ENCODE data around the gene LRSAM1.

- TF ChIP-seq ZNF70 (CRISPR knock-in tag; IDR thresholded peaks at IDR 0.05) (no peak), GLIS3 (CRISPR knock-in tag; IDR thresholded peaks at IDR 0.05) (no peak), ISL1 (CRISPR knock-in tag; IDR thresholded peaks at IDR 0.05) (no peak), SNAI2 (CRISPR knock-in tag; IDR thresholded peaks at IDR 0.05) (no peak), OSR1 (CRISPR knock-in tag; IDR thresholded peaks at IDR 0.05) (no peak), ZFP3 (CRISPR knock-in tag; IDR thresholded peaks at IDR 0.05) (no peak), TSHZ2 (CRISPR knock-in tag; IDR thresholded peaks at IDR 0.05) (no peak), BACH2 (CRISPR knock-in tag; IDR thresholded peaks at IDR 0.05; ENCODE audit: borderline replicate concordance) (no peak), PPARA (CRISPR knock-in tag; IDR thresholded peaks at IDR 0.05; ENCODE audit: borderline replicate concordance) (no peak), RARB (CRISPR knock-in tag; IDR thresholded peaks at IDR 0.05) (no peak), ESRRG (CRISPR knock-in tag; IDR thresholded peaks at IDR 0.05) (no peak), ARNTL (CRISPR knock-in tag; IDR thresholded peaks at IDR 0.05; ENCODE audit: borderline replicate concordance, low read depth) (no peak)
- TF ChIP-seq, protein P1, sequence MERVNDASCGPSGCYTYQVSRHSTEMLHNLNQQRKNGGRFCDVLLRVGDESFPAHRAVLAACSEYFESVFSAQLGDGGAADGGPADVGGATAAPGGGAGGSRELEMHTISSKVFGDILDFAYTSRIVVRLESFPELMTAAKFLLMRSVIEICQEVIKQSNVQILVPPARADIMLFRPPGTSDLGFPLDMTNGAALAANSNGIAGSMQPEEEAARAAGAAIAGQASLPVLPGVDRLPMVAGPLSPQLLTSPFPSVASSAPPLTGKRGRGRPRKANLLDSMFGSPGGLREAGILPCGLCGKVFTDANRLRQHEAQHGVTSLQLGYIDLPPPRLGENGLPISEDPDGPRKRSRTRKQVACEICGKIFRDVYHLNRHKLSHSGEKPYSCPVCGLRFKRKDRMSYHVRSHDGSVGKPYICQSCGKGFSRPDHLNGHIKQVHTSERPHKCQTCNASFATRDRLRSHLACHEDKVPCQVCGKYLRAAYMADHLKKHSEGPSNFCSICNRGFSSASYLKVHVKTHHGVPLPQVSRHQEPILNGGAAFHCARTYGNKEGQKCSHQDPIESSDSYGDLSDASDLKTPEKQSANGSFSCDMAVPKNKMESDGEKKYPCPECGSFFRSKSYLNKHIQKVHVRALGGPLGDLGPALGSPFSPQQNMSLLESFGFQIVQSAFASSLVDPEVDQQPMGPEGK (CRISPR knock-in tag; IDR thresholded peaks at IDR 0.05; ENCODE audit: borderline replicate concordance) = no peak
- TF ChIP-seq, protein P2, sequence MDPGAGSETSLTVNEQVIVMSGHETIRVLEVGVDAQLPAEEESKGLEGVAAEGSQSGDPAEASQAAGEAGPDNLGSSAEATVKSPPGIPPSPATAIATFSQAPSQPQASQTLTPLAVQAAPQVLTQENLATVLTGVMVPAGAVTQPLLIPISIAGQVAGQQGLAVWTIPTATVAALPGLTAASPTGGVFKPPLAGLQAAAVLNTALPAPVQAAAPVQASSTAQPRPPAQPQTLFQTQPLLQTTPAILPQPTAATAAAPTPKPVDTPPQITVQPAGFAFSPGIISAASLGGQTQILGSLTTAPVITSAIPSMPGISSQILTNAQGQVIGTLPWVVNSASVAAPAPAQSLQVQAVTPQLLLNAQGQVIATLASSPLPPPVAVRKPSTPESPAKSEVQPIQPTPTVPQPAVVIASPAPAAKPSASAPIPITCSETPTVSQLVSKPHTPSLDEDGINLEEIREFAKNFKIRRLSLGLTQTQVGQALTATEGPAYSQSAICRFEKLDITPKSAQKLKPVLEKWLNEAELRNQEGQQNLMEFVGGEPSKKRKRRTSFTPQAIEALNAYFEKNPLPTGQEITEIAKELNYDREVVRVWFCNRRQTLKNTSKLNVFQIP (CRISPR knock-in tag; IDR thresholded peaks at IDR 0.05; ENCODE audit: borderline replicate concordance, low read depth) = no peak
These were observed 99.4 kb downstream of the LRSAM1 start for GRCh38 chr9:127550751-127551150.

All from SK-N-SH treated with all-trans-retinoic acid at 6 μM for 48 hours (cell line).